ENCODE results near the gene SKP2. TPM values are rescaled to one million over a fixed set of nuclear protein-coding genes. Genes with fewer than 3 reads are reported as not detected.

Gene SKP2
- total RNA-seq, 2 donors from 2014 or later = 7.3 to 8.6 TPM

GRCh38 chr5:36177154-36177553, 25.2 kb downstream of the SKP2 start:
- 53 to 69% methylated on average over 2 of the region's 2 CpGs for WGBS, 2 donors
- intact Hi-C loops (cut with DNase I) = no loop called here
- no peak overlapping the region for H3K27ac ChIP-seq
- DNase-seq = no peak
- TF ChIP-seq POLR2A (IDR thresholded peaks at IDR 0.05) (no peak), CTCF (IDR thresholded peaks at IDR 0.05) (no peak)
- peaks cover 0 to 2% of the 10 kb centered on the region in 2 donors for H3K36me3 ChIP-seq (replicated peaks in 1 of 2; ENCODE audit: insufficient read depth in 1 of 2, low read depth in 2 of 2)
- H3K27me3 ChIP-seq = no peaks in the 10 kb centered on the region
- no peak overlapping the region for H3K4me3 ChIP-seq
- no peak for ATAC-seq
- H3K9me3 ChIP-seq = no peaks in the 10 kb centered on the region
- H3K4me1 ChIP-seq = no peaks in the 10 kb centered on the region

- DNase-seq = peak in 3 of 4 donors; percentile 21 to 30 (median 25)
- intact Hi-C loops (cut with DNase I) = no loop called here
- no peak overlapping the region for H3K4me3 ChIP-seq
Observed at GRCh38 chr5:36177715-36178523, 26.0 kb downstream of the SKP2 start.

GRCh38 chr5:36178524-36178890, 26.6 kb downstream of the SKP2 start:
- no peak for TF ChIP-seq CTCF (IDR thresholded peaks at IDR 0.05)
- TF ChIP-seq POLR2A (IDR thresholded peaks at IDR 0.05) = no peak
- Histone ChIP-seq H3K27ac (no peak overlapping the region), H3K27me3 (no peaks in the 10 kb centered on the region), H3K9me3 (no peaks in the 10 kb centered on the region), H3K36me3 (replicated peaks in 1 of 2; ENCODE audit: insufficient read depth in 1 of 2, low read depth in 2 of 2) (peaks cover 0 to 2% of the 10 kb centered on the region in 2 donors), H3K4me1 (no peaks in the 10 kb centered on the region), H3K4me3 (no peak overlapping the region)
- DNase-seq (no peak), ATAC-seq (no peak)
- intact Hi-C loops (cut with DNase I) = no loop called here
- 89 to 92% methylated on average over 3 of the region's 3 CpGs for WGBS, 2 donors

More at GRCh38 chr5:36177715-36178523, 26.0 kb downstream of the SKP2 start:
- H3K36me3 ChIP-seq (replicated peaks in 1 of 2; ENCODE audit: insufficient read depth in 1 of 2, low read depth in 2 of 2) = peaks cover 0 to 2% of the 10 kb centered on the region in 2 donors
- no peaks in the 10 kb centered on the region for H3K4me1 ChIP-seq
- 45 to 50% methylated on average over 2 of the region's 2 CpGs for WGBS, 2 donors
- H3K27ac ChIP-seq = no peak overlapping the region
- peak; percentile 79 for ATAC-seq
- peak in 6 of 7 experiments; percentile 47 to 68 (median 62) for TF ChIP-seq CTCF (IDR thresholded peaks at IDR 0.05)
- TF ChIP-seq POLR2A (IDR thresholded peaks at IDR 0.05) = no peak
- no peaks in the 10 kb centered on the region for H3K27me3 ChIP-seq
- H3K9me3 ChIP-seq = no peaks in the 10 kb centered on the region

GRCh38 chr5:36179950-36180349, 28.0 kb downstream of the SKP2 start:
- 72 to 80% methylated on average over 4 of the region's 4 CpGs for WGBS, 2 donors
- no peaks in the 10 kb centered on the region for H3K9me3 ChIP-seq
- ATAC-seq = no peak
- no peaks in the 10 kb centered on the region for H3K4me1 ChIP-seq
- intact Hi-C loops (cut with DNase I) = no loop called here
- TF ChIP-seq POLR2A (IDR thresholded peaks at IDR 0.05) (no peak), CTCF (IDR thresholded peaks at IDR 0.05) (no peak)
- no peaks in the 10 kb centered on the region for H3K27me3 ChIP-seq
- H3K36me3 ChIP-seq (replicated peaks in 1 of 2; ENCODE audit: insufficient read depth in 1 of 2, low read depth in 2 of 2) = no peaks in the 10 kb centered on the region
- DNase-seq = no peak
- H3K4me3 ChIP-seq = no peak overlapping the region
- H3K27ac ChIP-seq = no peak overlapping the region
